Activated T-helper 1 cell treated with anti-CD3 and anti-CD28 coated beads, Interleukin-12 subunit alpha, Interleukin-12 subunit beta, Interleukin-2, Interleukin-4 antibody, amounts not matched to agents 30 ng/mL and 10 ng/mL and 1 ng/mL, durations not matched to agents 14 hours and 24 hours and 36 hours (primary cell): ENCODE measurements around the gene CELSR3. TPM values are rescaled to one million over a fixed set of nuclear protein-coding genes. Genes with fewer than 3 reads are reported as not detected.

Experiments used
- DNase-seq: peaks from one replicate; pipeline ENCODE4 v3.0.0; 2021; ENCODE audit warnings: low spot score
- H3K27ac Mint-ChIP-seq: one replicate; pipeline ENCODE4 v1.8.0; 2021; ENCODE audit warnings: mild to moderate bottlenecking, mixed read lengths
- H3K27me3 Mint-ChIP-seq: one replicate; pipeline ENCODE4 v1.8.0; 2022; ENCODE audit warnings: mild to moderate bottlenecking, moderate library complexity, mixed read lengths; ENCODE audit not compliant: insufficient read depth
- H3K36me3 Mint-ChIP-seq: one replicate; pipeline ENCODE4 v1.8.0; 2021; ENCODE audit warnings: low read depth, mixed read lengths
- H3K4me1 Mint-ChIP-seq: one replicate; pipeline ENCODE4 v1.8.0; 2021; ENCODE audit warnings: low read depth, mixed read lengths
- H3K4me3 Mint-ChIP-seq: one replicate; pipeline ENCODE4 v1.8.0; 2021; ENCODE audit warnings: mild to moderate bottlenecking, moderate library complexity, mixed read lengths
- H3K9me3 Mint-ChIP-seq: one replicate; pipeline ENCODE4 v1.8.0; 2021; ENCODE audit warnings: mixed read lengths
- intact Hi-C: fragments of 100-400 bp; cut with micrococcal nuclease; formaldehyde crosslinking; loops from one replicate; pipeline ENCODE4 v1.15.1; 2024
- total RNA-seq: library from RNA; stranded (reverse); gene quantifications from 2 replicates; pipeline ENCODE4 v1.2.3, GENCODE V29; 2022

CELSR3 gene
- total RNA-seq, 1 donor from 2014 or later = 11.6 TPM

DNA sequence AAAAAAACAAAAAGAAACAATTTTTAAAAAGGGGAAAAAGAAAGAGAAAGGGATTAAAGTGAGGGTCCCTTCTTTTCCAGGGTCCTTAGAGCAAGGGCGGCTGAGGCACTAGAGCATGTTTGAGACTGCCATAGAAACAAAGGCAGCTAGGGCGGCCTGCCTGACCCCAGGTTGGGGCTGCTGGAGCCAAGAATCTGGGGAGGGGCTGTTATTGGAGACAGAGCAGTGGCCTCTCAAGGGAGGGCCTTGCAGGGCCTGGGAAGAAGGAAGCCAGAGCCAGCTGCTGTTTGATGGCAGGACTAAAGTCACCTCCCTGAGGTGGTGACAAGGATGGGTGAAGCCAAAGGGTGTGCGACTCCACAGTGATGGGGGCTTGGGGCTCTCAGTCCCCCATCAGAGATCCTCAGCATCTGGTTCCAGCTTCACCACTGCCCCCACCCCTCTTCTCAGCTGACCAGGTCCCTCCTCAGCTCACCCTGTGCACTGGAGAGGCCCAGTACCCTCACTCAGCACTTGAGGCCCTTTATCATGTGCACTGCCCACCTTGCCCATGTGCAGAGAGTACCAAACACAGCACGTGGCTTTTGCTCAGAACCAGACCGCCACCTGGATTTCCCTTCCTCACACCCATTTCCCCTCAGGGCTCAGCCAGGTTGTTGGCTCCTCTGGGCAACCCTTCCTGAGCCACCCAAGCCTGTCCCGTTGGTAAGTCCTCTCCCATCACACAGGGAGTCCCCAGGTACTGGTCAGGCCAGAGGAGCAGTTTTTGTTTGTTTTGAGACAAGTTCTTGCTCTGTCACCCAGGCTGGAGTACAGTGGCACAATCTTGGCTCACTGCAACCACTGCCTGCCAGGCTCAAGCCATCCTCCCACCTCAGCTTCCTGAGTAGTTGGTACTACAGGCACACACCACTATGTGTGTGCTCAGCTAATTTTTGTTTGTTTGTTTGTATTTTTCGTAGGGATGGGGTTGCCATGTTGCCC lies 42.9 kb downstream of the CELSR3 start:
- Mint-ChIP-seq H3K4me3 (no peak overlapping the region), H3K27ac (no peak overlapping the region), H3K36me3 (peaks cover 11% of the 10 kb centered on the region), H3K27me3 (no peaks in the 10 kb centered on the region), H3K9me3 (peaks cover 18% of the 10 kb centered on the region), H3K4me1 (peaks cover 11% of the 10 kb centered on the region)
- intact Hi-C loops = no loop called here
- no peak for DNase-seq

DNA sequence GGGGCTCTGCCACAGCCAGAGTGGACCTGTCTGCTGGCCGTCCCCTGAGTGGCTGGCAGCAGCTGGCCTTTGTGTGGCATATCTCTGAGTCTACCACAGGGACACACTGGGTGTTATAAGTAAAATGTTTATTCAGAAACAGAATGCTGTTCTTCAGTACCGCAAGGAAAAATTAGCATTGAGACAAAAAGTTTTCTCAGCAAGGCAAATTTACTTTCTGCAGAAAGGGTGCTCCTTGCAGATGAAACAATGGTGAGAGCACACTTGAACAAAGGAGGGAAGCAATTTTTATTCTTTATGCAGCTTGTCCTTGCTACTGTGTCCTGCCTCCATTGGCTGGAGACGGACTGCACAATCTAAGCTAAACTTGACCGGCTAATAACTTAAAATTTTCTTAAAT lies 45.1 kb downstream of the CELSR3 start:
- peaks cover 8% of the 10 kb centered on the region for H3K36me3 Mint-ChIP-seq
- DNase-seq = no peak
- H3K4me1 Mint-ChIP-seq = peaks cover 13% of the 10 kb centered on the region
- H3K4me3 Mint-ChIP-seq = no peak overlapping the region
- intact Hi-C loops = no loop called here
- H3K9me3 Mint-ChIP-seq = peaks cover 18% of the 10 kb centered on the region
- H3K27me3 Mint-ChIP-seq = peaks cover 2% of the 10 kb centered on the region
- H3K27ac Mint-ChIP-seq = no peak overlapping the region

DNA sequence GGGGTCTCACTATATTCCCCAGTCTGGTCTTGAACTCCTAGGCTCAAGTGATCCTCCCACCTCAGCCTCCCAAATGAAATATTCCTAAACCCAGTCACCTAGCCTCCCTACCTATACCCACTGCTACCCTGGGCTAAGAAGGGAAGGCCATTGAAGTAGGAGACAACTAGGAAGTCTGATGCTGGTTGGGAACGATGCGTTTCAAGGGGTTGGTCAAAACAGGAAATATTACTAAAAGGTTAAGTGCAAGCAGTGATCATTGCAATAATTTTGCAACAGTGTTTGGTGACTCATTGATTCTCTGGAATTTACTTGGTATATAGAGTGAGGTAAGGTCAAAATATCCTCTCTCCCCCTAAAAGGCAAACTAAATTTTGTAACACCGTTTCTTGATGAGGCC lies 48.6 kb downstream of the CELSR3 start:
- no peak for DNase-seq
- H3K27me3 Mint-ChIP-seq = peaks cover 2% of the 10 kb centered on the region
- peaks cover 18% of the 10 kb centered on the region for H3K9me3 Mint-ChIP-seq
- intact Hi-C loops = loop anchor here (1.0 kb wide), 2 partner anchors 21 to 42 kb away; partner anchors contain the start of gene SLC26A6
- H3K4me3 Mint-ChIP-seq = peak overlapping the region; percentile 48
- H3K36me3 Mint-ChIP-seq = peaks cover 7% of the 10 kb centered on the region
- H3K4me1 Mint-ChIP-seq = peaks cover 13% of the 10 kb centered on the region
- peak overlapping the region; percentile 77 for H3K27ac Mint-ChIP-seq

DNA sequence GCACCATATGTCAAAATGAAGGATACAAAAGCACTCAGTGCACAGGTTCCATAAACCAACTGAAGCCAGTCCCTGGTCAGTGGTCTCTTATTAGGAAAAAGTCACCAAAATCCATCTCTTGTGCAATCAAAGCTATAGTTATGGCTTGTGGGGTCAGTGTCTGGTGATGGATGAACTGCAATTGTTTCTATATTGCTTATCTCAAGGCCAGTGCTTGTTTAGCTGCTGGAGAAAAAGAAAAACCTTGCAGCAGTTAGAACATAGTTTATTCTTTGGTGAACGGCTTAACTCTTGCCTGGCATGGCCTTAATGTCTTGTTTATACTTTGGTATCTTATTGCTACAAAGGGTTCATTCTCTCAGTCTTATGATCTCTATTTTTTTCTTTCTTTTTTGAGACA lies 50.4 kb downstream of the CELSR3 start:
- peaks cover 5% of the 10 kb centered on the region for H3K9me3 Mint-ChIP-seq
- intact Hi-C loops = no loop called here
- H3K27me3 Mint-ChIP-seq = peaks cover 2% of the 10 kb centered on the region
- no peak overlapping the region for H3K4me3 Mint-ChIP-seq
- no peak overlapping the region for H3K27ac Mint-ChIP-seq
- peaks cover 24% of the 10 kb centered on the region for H3K4me1 Mint-ChIP-seq
- H3K36me3 Mint-ChIP-seq = peaks cover 10% of the 10 kb centered on the region
- no peak for DNase-seq

DNA sequence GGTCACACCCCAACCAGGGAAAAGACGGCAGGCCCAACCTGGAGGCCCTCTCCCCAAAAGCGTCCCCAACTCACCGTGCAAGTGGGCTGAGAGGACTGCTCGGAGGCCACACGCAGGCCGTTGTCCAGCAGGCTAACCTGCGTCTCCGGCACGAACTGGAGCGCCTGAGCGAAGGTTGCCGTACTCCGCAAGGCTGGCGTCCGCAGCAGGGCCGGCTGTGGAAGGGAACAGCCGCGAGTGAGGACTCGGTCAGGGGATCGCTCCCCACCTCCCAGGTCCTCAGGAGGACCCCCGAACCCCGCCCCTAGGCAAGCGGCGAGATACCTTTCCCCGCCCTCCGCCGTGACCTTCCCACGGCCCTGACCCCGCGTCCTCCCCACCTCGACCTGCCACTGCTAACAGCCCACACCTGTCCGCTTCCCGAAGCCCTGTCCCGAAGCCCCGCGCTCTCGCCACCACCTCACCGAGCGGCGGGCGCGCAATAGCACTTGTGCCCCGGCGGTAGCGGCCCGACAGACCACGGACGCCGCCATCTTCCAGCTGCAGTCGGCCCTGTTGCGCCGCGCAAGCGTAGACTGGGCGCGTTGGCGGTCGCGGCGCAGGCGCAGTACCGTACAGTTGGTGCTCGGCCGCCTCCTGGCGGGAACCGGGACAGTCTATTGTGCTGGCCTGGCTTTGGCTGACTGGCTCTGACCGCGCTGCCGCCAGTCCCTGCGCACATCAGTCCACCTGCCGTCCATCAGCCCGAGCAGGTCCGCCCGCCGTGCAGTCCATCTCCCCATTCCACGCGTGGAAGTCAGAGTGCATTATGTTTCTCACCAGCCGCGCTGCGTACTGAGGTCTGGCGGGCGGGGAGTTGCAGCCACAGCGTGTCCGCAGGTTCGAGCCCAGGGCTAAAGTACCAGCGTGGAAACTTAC lies 53.3 kb downstream of the CELSR3 start, which contains the start of gene UQCRC1:
Gene UQCRC1, minus strand, starts transcription at position 559 of the 918 bp plus-strand sequence. Its CDS starts 26 bp downstream, at position 533.
- Mint-ChIP-seq H3K9me3 (no peaks in the 10 kb centered on the region), H3K4me3 (peak within 1 kb of the TSS; percentile 100), H3K4me1 (peaks cover 22% of the 10 kb centered on the region), H3K27me3 (peaks cover 2% of the 10 kb centered on the region), H3K36me3 (peaks cover 16% of the 10 kb centered on the region), H3K27ac (peak within 1 kb of the TSS; percentile 97)
- peak; percentile 92 for DNase-seq
- intact Hi-C loops = loop anchor here (1.0 kb wide), 6 partner anchors 26 to 208 kb away; partner anchors contain the start of genes NCKIPSD and SLC26A6

DNA sequence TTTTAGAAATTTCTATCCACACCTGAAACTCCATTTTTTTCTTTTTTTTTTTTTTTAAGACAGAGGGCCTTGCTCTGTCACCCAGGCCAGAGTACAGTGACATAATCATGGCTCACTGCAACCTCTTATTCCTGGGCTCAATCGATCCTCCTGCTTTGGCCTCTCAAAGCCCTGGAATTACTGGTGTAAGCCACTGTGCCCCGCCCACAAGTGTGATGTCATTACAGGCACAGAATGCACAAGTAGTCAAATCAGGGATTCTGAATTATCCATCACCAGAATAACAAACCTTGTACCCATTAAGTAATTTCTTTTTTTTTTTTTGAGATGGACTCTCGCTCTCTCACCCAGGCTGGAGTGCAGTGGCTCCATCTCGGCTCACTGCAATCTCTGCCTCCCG lies 55.2 kb downstream of the CELSR3 start:
- Mint-ChIP-seq H3K4me3 (peak overlapping the region; percentile 100), H3K36me3 (peaks cover 23% of the 10 kb centered on the region), H3K27me3 (no peaks in the 10 kb centered on the region), H3K4me1 (peaks cover 11% of the 10 kb centered on the region), H3K27ac (no peak overlapping the region), H3K9me3 (no peaks in the 10 kb centered on the region)
- DNase-seq = no peak
- intact Hi-C loops = no loop called here

DNA sequence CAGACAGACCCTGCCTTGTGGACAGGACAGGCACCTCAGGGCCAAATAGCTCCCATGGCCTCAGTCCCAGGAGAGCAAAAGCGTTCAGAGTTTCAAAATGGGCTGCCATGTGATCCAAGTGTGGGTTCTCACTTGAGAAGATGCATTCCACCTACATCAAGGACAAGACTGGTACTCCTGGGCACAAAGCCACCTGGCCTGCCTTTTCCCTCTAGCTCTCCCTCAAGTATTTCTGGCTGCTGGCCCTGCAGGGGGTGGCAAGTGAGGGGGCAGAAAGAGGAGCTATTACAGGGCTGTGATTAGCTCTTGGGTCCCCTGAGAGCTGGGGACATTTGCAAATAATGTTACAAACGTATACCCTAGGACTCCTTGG lies 61.1 kb downstream of the CELSR3 start:
- no peaks in the 10 kb centered on the region for H3K9me3 Mint-ChIP-seq
- peaks cover 34% of the 10 kb centered on the region for H3K36me3 Mint-ChIP-seq
- no peak overlapping the region for H3K27ac Mint-ChIP-seq
- no peak for DNase-seq
- intact Hi-C loops = no loop called here
- no peak overlapping the region for H3K4me3 Mint-ChIP-seq
- no peaks in the 10 kb centered on the region for H3K4me1 Mint-ChIP-seq
- H3K27me3 Mint-ChIP-seq = no peaks in the 10 kb centered on the region

DNA sequence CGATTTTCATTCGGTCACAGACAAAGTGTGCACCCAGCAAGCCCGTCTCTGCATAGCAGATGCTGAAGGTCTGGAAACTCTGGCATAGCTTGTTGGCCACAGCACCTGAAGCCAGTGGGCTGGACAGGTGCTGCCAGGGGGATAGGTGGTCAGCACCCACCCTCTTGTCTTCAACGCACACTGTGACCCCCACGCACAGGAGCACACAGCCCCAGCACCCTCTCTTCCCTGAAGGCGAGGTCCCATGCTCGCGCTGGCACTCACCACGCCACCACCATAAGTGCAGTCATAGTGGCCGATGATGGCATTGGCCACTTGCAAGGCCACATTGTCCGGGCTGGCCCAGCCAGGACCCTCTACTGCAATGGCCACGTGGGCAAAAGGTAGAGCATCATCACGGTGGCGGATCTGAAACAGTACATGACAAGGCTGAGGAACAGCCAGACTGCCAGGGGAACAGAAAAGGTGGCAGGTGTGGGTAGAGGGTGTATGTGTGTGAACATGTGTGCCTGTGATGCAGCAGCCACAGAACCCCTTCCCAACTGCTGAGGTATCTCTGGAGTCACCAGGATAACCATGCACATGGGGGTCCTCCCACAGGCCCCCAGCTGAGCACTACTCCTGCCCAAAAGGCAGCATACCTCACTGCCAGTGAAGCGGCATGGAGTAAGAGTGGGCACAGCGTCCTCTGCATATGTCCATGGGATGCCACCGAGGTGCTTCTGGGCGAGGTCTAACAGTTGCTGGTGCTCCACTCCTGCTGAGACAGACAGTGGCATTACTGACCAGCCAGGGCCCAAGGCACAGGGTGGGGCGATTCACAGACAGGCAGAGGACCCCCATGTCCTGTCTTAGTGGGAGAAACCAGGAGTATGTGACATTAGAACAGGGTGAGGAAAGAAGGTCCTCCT lies 61.7 kb downstream of the CELSR3 start:
- Mint-ChIP-seq H3K27ac (no peak overlapping the region), H3K9me3 (no peaks in the 10 kb centered on the region), H3K27me3 (peaks cover 3% of the 10 kb centered on the region), H3K4me1 (no peaks in the 10 kb centered on the region), H3K4me3 (no peak overlapping the region), H3K36me3 (peaks cover 34% of the 10 kb centered on the region)
- intact Hi-C loops = no loop called here
- no peak for DNase-seq

DNA sequence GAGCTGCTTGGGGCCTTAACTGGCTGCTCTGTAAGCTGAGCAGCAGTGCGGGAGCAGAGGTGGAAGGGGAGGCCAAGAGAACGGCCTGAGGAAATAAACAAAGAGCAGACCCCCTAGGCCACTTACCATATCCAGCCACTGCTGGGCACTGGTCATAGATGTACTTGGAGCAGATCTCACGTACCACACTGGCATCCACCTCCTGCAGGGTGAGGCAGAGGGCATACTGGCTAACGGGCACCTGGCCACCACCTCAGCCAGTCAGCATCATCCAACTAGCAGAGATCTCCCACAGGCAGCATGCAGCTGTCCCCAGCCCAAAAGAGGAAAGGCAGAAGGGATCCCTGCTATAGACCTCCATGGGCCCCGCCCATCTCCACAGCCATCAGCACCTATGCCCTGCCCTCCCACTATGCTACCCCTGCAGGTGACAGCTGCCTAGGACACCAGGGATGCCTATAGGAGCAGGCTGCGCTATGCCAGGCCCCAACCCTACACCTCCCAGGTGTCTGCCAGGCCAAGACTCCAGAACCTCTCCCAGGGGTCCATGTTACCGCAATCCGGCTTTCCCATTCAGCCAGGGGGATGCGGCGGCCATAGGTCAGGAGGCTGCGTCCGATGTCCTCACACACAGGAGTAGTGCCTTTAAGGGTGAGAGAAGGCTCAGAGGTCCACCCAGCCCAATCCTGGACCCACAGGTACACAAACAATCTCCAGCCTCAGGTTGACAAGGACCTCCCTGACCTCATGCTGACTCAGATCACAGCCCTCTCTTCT lies 63.0 kb downstream of the CELSR3 start:
- no peak for DNase-seq
- Mint-ChIP-seq H3K36me3 (peaks cover 28% of the 10 kb centered on the region), H3K4me3 (no peak overlapping the region), H3K4me1 (no peaks in the 10 kb centered on the region), H3K9me3 (no peaks in the 10 kb centered on the region), H3K27ac (no peak overlapping the region), H3K27me3 (peaks cover 7% of the 10 kb centered on the region)
- intact Hi-C loops = no loop called here

DNA sequence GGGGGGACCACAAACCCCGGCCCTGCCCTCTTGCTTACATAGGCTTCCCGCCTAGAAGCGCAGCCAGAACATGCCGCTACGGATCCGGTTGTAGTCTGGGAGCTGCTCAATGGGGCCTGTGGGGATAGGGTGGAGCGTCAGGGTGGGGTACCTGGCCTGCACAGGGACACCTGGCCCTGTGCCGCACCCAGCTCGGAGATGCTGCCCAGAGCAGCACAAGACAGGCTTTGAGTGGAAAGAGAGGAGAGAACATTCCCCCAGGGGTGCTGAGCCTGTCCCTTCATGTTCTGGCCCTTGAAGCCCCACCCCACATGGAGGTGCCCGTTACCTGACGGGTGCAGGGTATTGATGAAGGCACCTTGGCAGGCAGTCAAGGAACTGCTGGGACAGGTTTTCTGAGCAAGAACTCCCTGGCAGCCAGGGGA lies 63.6 kb downstream of the CELSR3 start:
- H3K27ac Mint-ChIP-seq = no peak overlapping the region
- no peaks in the 10 kb centered on the region for H3K4me1 Mint-ChIP-seq
- DNase-seq = no peak
- peaks cover 23% of the 10 kb centered on the region for H3K36me3 Mint-ChIP-seq
- H3K4me3 Mint-ChIP-seq = no peak overlapping the region
- H3K9me3 Mint-ChIP-seq = no peaks in the 10 kb centered on the region
- intact Hi-C loops = no loop called here
- peaks cover 11% of the 10 kb centered on the region for H3K27me3 Mint-ChIP-seq

DNA sequence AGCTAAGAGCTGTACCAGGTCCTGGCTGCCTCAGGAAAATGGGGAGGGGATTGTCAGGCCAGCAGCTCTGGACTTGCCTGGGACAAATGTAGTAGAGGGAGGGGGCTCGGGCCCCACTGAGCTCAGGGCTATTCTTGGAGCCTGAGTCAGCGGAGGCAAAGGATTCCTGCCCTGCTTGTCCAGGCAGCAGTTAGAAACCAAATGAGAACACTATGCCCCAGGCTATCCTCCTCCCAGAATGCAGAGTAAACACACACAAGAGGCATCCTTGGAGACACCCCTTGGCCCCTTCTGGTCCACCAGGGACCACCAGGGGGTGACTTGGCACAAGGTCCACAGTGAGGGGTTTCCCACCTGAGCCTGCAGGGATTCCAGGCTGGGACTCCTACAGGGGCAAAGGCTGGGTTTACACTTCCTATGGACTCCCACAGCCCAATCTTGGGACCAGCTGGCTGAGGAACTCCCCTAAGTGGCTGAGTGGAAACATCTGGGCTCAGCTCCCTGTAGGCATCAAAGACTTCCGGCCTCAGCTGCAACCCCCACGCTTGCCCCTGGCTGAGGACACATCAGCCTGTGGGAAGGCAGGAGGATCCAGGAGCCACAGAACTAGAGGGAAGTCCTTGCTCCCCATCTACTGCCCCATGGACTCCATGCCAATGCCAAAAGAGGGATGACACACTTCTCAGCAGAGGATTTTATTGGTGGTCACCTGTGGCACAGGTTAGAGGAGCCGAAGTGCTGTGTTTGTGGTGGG lies 64.2 kb downstream of the CELSR3 start:
- H3K4me3 Mint-ChIP-seq = no peak overlapping the region
- peaks cover 23% of the 10 kb centered on the region for H3K36me3 Mint-ChIP-seq
- H3K9me3 Mint-ChIP-seq = no peaks in the 10 kb centered on the region
- intact Hi-C loops = no loop called here
- DNase-seq = no peak
- H3K4me1 Mint-ChIP-seq = no peaks in the 10 kb centered on the region
- H3K27ac Mint-ChIP-seq = no peak overlapping the region
- peaks cover 11% of the 10 kb centered on the region for H3K27me3 Mint-ChIP-seq
